HG02943 (cell line): Measurements from ENCODE around the gene FNIP2.
"Not testable (repeated sequence)": the region's sequence is repeated elsewhere in the genome, so short reads cannot be mapped to it uniquely, and the experiment has no call there.

Source experiments
- ATAC-seq: cut with Tn5 transposase; IDR thresholded peaks from one replicate; pipeline ENCODE4 v1.9.1; 2021; ENCODE audit warnings: mild to moderate bottlenecking, low read depth, moderate library complexity; ENCODE audit not compliant: unreplicated experiment

FNIP2 gene

DNA sequence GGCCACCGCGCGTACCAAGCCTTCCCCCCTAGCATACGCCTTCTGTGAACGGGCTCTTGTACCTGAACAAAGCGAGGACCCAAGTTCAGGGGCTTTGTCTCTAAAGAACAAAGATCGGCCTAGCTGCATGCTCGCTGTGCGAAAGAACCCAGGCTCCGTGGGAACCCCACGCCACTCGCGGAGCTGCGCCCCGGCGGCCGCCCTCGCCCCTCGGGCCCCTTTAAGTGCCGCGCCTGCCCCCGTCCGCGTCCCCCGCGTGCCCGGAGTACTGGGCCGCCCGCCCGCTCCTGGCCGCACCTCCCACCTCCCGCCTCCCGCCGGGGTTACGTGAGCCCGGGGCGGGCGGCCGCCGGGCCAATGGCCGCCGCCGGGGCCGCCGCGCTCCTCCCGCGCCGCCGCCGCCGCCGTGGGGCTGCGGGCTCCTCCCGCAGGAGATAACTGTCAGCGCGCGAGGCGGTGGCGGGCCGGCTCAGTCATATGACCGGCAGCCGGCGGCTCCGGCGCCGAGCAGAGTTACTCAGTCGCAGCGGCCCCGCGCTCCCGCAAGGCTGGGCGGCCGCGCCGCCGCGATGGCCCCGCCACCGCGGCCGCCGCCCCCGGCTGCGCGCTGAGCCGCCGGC is at the start of gene FNIP2:
TSS of gene FNIP2 (plus strand) at position 472 of the 620 bp plus-strand sequence. CDS start 187 bp downstream, outside the sequence.
- peak; percentile 77 for ATAC-seq

DNA sequence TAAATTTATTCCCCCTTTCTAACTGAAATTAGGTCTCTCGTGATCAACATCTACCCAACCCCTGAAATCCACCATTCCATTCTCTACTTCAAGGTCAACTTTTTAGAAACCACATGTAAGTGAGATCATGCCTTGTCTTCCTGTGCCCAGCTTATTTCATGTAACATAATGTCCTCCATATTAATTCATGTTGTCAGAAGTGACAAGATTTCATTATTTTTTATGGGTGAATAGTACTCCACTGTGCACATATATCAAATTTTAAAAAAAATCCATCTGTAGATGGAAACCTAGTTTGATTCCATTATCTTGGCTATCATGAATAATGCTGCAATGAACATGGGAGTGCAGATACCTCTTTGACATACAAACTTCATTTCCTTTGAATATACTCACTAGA is 47.1 kb upstream of the FNIP2 start:
- no peak for ATAC-seq

DNA sequence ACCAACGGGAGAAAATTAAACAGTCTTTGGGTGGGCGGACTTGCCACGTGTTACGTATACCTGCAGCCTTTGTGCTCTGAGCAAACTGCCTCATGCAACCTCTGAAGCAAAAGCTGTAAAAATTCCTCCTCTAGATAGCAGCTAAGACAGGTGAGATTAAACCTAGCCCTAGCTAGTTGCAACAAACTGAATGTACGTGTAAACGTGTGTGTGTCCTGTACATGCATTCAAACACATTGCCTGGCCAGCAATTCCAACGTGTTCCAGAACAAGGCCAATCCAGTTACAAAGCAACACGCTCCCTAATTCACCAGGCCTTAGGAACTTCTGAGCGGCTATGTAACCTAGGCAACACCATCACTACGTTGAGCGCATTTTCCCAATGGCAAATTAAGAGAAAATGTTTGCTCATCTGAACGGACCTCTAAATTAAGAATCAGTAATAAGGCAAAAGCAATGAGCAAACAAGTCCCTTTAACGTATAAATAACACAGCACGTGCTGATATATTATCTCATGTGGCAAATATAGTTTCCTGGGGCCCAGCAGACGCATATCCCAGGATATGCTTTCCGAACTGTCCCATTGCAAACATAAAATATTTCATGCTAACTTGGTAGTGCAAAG is 46.4 kb upstream of the FNIP2 start:
- ATAC-seq, result no peak

DNA sequence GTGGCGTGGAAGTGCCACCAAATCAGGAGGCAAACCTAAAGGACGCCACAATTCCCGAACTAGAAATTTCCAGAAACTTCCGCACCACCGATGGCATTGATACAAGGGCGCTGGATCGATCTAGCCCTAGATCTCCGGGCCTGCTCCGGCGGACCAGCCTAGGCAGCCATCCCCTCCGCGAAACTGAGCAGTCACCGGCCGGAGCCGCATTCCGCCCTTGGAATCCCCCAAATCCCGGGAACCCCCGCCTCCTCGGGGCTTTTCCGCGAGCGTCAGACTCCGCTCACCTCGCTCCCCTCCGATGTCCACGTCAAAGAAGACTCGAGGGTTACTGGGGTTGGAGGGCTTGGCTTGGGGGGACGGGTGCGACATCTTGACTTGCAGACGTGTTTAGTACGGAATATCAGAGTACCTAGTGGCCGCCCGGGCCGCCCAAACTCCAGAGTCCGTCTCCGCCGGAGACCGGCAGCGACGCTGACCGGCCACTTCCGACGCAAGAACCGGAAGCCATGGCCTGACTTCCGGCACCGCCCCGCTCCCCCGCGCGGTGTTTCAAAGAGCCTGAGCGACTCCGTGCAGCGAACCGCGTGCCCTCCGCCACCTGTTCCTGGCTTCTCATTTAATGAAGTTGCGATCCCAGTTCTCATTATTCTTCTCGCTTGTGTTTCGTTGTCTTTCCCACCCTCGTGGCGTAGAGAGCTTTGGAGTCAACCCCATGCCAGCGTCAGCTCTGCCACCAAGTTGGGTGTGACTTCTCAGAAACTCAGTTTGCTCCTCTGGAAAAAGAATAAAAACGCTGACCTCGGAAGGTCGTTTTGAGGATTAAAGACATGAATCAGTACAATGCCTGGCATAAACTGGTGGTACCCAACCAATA is 45.7 kb upstream of the FNIP2 start, which contains the start of gene PPID:
TSS of gene PPID (minus strand) at position 480 of the 877 bp plus-strand sequence. CDS start at position 372, 108 bp downstream.
- ATAC-seq, result peak; percentile 98

DNA sequence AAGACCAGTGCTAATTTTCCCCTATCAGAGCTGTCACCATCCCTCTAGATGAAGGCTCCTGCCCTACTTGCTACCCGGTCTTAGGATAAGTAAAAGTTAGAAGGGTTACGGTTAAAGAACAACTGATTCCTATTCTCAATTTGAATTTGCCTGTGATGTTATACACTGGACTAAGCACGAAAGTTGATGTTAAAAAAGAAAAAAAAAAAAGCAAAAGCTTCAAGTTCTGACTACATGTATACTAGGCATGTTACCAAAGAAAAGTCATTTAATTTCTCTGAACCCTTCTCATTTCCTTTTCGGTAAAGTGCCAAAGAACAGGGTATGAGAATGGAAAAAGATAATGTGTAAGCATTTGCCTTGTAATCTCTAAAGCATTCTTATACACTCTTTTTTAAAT is 44.2 kb upstream of the FNIP2 start:
- no peak for ATAC-seq

- no peak for ATAC-seq
These were observed 42.2 kb upstream of the FNIP2 start for GRCh38 chr4:158726633-158727032.

DNA sequence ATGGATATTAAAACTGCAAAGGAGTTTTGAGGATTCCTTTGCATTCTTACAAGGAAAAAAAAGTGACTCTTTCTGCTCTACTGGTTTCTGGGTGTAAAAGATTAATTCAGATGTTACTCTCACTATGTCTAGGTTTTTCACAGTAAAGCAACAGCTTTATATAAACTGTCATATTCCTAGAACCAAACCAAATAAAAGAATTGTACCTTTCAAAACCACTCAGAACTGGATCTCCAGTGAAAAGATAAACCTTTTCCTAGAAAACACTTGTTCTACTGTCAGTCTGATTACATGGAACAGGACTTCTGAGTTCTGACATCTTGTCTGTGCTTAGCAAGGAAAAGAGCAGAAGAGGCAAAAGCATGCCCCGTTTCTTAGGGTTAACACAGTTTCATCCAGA is 40.6 kb upstream of the FNIP2 start:
- ATAC-seq, result no peak

GRCh38 chr4:158729716-158730559 is 38.9 kb upstream of the FNIP2 start:
- peak; percentile 87 for ATAC-seq

DNA sequence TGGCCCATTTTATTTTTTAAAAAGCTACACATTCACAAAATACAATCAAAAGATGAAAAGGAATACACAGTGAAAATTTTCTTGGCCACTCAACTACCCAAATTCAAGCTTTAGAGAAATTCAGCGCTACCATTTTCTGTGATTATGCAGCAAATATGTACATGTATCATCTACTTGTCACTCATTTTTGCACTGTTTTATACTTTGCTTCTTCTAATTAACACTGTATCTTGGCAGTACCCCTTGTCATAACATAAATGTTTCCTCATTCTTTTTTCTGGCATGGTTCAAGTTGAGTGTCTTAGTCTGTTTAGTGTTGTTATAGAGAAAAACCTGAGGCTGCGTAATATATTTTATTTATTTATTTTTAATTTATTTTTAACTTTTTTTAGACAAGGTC is 30.0 kb upstream of the FNIP2 start:
- ATAC-seq, result no peak

GRCh38 chr4:158739600-158739999 is 29.2 kb upstream of the FNIP2 start:
- no peak for ATAC-seq

- ATAC-seq, result no peak
These were observed 27.4 kb upstream of the FNIP2 start for GRCh38 chr4:158741326-158742021.

GRCh38 chr4:158746537-158746936 is 22.3 kb upstream of the FNIP2 start:
- not testable (repeated sequence) for ATAC-seq

- no peak for ATAC-seq
These were observed 18.4 kb upstream of the FNIP2 start for GRCh38 chr4:158750379-158750778.

- ATAC-seq, result no peak
These were observed 14.2 kb upstream of the FNIP2 start for GRCh38 chr4:158754385-158755180.

DNA sequence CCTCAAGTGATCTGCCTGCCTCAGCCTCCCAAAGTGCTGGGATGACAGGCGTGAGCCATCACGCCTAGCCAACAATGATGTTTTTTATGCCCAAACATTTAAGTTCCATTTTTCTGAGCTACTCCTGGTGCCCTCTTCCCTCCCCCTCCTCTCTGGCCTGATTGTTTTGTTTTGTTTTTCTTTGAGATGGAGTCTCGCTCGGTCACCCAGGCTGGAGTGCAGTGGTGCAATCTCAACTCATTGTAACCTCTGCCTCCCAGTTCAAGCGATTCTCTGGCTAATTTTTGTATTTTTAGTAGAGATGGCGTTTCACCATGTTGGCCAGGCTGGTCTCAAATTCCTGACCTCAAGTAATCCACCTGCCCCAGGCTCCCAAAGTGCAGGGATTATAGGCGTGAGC is 13.0 kb upstream of the FNIP2 start:
- ATAC-seq, result not testable (repeated sequence)

DNA sequence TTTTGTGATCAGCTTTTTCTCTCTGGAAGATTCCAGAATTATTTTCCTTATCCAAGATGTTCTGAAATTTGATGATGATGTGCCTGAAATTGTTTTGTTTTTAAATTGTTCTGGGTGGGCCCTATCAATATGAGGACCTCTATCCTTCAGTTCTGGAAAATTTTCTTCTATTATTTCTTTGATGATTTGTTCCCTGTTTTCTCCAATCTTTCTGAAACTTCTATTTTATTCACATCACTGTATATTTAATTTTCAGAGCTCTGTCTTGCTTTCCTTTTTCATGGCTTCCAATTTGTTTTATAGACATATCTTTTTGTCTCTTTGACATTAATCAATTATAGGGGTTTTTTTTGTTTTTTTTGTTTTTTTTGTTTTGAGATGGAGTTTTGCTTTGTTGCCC is 12.2 kb upstream of the FNIP2 start:
- ATAC-seq, result no peak

DNA sequence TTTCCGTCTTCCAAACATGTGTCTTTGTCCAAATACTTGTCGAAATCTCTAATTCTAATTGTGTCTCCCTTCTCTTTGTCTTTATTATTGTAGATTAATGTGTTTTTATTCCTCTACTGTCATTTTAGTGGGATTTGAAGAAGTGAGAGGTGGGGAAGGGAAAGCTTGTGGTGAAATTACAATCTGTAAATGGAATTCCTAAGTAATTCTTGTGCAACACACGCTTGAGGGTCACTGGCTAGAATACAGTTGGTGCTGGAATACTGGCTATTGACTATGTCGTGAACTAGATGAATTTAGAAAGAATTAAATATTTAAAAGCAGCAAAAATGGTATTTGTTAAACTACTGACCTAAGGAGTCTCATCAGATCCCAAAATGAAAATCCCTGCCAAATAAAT is 10.7 kb upstream of the FNIP2 start:
- no peak for ATAC-seq

- ATAC-seq, result no peak
These were observed 10.1 kb upstream of the FNIP2 start for GRCh38 chr4:158758703-158759102.

GRCh38 chr4:158759539-158759938 is 9.3 kb upstream of the FNIP2 start:
- not testable (repeated sequence) for ATAC-seq
